Cerebellar cortex (tissue), 1 donor: Measurements from ENCODE around the gene SHOC2.

ENCODE experiments used
- DNase-seq: peaks from one replicate; pipeline ENCODE4 v3.0.0-alpha.2; 2015; ENCODE audit warnings: low spot score

SHOC2 gene

DNA sequence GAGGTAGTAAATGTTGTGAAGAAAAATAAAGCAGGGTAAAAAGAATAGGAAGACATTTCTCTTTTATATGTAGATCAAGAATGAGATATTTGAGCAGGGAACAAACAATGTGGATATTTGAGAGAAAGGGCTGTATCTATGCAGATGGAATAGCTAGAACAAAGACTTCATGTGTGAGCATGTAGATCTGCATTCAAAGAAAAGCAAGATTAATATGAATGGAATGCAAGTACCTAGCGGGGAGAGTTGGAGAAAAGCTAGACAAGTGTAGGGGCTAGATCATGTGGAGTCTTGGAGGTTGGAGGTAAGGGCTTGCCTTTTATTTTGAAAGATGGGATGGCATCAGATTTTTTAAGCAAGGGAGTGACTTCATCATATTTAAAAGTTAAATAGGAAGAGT, 27.1 kb downstream of the SHOC2 start:
- no peak for DNase-seq

DNA sequence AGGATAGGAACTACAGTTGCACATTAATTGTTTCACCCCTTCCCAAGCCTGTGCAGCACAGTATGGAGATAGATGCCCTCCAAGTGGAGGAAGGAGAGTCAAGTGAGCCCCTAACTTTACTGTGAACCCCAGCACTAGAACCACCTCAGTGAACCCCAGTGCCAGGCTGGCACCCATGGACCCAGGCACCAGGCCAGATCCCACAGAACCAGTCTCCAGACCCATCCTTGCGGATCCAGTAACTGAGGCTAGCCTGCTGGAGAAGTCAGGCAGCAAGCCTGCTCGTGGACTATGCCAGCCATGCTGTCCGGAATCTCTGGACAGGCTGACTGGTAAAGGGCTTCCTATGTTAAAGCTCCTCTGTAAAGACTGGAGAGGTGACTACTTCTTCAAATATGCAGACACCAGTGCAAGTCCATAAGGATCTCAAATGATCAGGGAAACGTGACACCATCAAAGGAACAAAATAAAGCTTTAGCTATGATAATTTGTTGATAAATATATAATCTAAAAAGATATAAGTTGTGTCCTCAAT, 27.7 kb downstream of the SHOC2 start:
- no peak for DNase-seq

DNA sequence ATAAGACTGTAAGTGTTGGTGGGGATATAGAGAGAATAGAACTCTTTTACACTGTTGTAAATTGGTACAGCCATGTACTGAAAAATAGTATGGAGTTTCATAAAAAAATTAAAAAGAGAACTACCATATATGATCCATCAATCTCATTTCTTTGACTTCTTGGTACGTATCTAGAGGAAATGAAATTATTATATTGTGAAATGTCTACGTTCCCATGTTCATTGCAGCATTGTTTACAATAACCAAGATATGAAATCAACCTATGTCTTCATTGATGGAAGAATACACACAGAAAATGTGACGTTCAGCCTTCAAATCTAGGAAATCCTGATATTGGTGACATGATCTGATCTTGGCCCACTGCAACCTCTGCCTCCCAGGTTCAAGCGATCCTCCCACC, 32.0 kb downstream of the SHOC2 start:
- DNase-seq, result no peak

DNA sequence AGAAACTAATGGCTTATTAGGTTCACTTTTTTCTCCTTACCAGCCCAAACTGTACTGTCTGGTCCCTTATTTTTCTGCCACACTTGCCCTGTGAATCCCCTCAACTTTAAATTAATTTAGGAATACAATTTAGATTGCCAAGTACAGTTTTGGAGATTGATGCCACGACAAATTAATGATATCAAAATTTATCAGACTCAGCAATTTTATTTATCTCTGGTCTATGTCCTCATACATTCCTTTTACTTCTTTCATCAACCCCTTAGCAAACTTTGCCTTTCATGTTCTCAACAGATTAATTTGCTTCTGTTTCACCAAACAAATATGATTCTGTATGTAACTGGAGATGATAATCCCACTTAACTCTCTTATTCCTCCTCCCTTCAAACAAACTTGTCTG, 38.2 kb downstream of the SHOC2 start:
- no peak for DNase-seq

- peak; percentile 11 for DNase-seq
Measured at GRCh38 chr10:110959379-110960332, 40.3 kb downstream of the SHOC2 start.

DNA sequence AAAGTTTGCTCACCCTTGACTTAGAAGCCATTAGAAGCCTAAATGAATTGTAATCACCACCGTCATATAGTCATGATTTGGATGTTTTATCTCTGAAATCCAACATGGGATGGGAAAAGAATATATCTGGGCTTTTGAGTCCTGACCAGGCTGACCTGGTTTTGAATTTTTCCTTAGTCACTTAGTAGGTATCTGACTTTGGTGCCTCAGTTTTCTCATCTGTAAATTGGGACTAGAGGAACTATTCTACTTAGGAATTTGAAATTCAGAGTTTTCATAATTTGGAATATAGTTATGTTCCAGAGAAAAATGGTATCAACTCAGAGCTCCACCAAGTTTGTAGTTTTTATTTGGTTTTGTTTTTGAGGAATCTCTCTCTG, 40.9 kb downstream of the SHOC2 start:
- no peak for DNase-seq

DNA sequence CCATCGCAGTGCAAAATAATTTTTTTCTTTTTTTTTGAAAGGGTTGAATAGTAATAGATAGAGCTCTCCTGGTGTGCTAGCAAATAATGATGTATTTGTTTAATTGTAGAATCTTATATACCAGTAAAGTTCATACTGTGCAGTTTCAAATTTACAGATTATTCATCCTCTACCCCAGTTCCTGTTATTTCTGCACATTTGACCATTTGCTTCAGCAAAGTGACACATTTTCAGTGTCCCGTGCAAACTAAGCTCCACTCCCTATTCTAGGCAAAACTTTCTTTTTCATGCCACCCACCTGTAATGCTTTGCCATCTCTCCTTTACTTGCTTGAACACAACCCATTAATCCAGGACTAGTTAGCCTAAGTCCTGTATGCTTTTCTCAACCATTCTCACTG, 43.0 kb downstream of the SHOC2 start:
- no peak for DNase-seq

GRCh38 chr10:110963162-110963561, 43.8 kb downstream of the SHOC2 start:
- DNase-seq, result no peak

DNA sequence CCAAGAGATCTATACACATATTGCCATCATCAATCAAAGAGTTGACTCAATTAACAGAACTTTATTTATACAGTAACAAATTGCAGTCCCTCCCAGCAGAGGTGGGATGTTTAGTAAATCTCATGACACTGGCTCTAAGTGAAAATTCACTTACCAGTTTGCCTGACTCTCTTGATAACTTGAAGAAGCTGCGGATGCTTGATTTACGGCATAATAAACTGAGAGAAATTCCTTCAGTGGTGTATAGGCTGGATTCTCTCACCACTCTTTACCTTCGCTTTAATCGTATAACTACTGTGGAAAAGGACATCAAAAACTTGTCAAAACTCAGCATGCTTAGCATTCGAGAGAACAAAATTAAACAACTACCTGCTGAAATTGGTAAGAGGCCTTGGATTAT, 45.3 kb downstream of the SHOC2 start:
- DNase-seq, result no peak

DNA sequence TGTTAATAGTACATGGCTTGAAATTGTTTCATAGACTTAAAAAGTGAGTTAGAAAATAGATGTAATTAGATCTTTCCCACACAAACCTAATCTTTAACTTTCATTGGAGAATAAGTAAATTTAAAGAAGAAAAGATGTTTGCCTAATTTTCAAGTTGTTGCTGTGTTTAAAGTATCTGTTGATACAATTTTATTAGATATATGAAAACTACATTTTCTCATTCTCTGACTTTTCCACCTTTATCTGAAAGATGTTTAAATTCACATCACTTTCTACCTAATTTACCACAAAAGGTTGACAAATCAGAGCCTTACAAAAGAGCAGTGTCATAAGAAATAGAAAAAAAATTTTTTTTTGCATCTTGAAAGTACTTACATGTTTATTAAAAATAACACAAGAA, 45.8 kb downstream of the SHOC2 start:
- DNase-seq, result no peak

DNA sequence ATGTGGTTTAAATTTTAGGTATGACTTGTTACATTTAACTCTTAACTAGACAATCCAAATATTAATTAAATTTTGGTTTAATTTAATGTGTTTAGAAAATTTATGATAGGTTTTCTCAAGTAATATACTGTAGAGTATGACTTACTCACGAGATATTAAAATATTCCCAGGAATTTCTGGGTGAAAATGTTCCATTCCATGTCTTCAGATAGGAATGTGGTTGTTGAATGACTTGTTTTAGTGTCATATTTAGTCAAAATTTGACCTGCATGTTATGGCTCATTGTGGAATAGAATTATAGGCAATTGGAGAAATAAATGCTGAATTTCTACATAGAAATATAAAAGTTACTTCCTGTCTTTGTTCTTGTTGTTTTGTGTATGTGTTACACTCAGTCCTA, 46.7 kb downstream of the SHOC2 start:
- DNase-seq, result no peak

DNA sequence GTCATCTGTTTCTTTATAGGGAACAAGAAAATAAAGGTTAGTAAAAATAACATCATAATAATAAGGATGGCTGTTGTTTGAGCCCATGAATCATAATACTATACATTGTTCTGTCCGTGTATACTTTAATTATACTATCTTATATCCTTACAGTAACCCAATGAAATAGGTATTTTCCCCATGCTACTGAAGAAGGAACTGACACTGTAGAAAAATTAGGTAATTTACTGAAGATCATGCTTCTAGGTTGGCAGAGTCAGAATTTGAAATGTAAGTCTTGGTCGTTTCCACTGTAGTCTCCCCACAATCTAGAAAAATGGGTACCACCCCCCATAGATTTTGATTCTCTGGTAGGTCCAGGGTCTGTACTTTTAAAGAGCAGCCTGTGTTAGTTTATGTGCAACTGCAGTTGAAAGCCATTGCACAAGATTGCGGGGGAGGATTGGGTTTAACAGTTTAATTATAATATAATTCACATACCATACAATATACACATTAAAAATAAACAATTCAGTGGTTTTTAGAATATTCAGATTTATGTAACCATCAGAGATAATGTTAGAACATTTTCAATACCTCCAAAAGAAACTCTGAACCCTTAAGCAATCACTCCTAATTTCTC, 47.7 kb downstream of the SHOC2 start:
- no peak for DNase-seq

DNA sequence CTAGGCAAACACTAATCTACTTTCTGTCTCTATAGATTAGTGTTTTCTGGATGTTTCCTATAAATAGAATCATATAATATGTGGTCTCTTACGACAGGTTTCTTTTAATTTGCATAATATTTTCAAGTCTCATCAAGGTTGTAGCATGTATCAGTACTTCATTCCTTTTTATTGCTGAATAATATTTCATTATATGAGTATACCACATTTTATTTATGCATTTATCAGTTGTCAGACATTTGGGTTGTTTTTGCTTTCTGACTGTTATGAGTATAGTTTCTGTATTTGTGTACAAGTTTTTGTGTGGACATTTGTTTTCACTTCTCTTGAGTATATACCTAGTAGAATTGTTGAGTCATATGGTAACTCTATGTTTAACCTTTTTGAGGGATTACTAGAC, 48.2 kb downstream of the SHOC2 start:
- DNase-seq, result no peak

DNA sequence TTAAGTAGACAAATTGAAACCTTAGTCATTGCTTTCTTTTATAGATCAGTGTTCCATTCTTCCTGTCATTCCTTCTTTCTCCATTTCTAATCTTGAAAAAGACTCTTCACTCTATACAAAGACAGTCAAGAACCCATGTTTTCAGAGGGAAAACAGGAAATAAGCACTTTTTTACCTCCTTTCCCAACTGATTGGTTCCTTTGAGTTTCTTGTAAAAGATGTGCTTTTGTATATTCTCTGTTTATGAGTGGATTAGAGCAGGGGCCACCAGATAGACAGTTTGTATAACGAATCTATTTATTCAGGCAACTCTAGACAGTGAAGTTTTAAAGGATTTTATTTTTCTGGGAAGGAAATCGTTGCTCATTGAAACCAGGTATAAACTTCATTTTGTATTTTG, 49.8 kb downstream of the SHOC2 start:
- DNase-seq, result no peak

DNA sequence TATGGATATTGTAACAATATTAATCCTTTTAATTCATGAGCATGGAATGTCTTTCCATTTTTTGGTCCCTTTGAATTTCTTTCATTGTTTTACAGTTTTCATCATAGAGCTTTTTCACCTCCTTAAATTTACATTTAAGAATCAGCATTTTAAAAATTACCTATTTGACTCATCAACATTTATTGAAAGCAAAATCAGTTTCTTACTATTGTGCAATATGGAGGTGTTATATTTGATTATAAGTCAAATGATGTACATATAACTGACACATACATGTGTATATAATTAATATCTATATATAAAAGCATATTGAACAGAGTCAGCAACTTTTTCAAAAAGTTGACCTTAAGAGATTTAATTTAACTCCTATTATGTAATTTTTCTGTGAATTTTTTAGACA, 52.2 kb downstream of the SHOC2 start:
- no peak for DNase-seq

DNA sequence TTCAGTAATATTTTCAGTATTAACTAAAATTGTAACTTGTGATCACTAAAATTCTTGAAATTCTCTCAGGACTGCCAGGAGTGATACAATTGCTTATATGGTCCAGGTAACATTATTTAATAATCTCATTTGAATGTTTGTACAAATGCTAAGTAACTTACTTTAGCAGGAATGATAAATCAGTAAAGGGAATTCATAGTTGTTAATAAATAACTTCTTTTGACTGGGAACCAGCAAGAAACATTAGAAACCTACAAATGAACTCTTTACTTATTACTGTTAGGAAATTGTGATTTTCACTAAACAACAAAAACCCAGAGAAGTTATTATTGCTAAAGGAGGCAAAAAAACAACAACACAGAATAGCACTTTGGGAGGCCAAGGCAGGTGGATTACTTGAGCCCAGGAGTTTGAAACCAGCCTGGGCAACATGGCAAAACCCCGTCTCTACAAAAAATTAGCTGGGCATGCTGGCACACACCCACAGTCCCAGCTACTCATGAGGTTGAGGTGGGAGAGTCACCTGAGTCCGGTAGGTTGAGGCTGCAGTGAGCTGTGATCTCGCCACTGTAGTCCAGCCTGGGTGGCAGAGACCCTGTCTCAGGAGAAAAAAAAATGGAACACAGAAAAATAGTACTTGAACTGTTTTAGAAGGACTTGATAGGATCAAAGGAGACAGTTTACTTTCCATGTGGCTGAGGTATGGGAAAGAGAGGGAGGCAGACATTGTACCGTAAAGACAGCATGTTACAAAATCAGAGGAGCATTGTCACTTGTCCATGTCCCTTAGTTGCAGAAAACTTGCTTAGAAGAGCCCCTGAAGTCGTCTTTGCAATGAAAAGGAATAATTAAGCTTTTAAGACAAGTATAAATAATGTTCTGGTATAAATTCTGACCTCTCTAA, 53.1 kb downstream of the SHOC2 start:
- no peak for DNase-seq

- DNase-seq, result no peak
Measured at GRCh38 chr10:110973400-110973799, 54.0 kb downstream of the SHOC2 start.

- no peak for DNase-seq
Measured at GRCh38 chr10:110976577-110976976, 57.2 kb downstream of the SHOC2 start.

DNA sequence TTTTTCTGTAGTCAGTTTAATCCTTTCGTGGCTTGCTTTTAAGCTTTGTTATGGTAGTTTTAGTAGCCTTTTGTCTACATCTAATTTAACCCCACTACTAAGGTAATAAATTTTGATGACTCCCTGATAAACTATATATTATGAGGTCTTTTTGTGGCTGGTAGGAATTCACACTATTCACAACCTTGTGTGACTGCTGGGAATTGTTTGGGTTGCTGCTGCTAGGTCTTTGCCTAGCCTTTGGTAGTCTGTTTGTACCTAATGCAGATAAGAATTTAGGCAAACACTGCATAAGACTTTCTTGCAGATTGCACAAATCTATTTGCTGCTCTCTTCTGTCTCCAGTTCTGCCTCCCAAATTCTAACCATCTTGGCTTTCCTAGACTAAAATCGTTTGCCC, 58.3 kb downstream of the SHOC2 start:
- DNase-seq, result no peak

DNA sequence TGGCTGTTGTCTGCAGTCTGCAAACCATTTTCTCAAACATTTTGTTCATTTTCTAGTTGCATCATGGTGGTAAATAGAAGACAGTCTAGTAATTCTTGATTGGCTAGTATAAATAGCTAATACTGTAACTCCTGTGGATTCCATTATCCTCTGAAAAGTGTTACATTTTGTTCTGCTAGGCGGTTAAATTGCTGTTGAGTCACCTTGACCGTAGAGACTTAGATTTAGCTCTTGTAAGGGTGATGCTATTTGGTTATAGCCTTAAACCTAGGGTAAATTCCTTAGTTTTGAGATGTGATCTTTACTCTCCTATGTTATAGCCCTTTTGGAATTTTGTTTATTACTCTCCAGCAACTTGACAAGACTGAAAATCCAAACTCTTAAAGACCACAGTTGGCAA, 58.8 kb downstream of the SHOC2 start:
- DNase-seq, result no peak

DNA sequence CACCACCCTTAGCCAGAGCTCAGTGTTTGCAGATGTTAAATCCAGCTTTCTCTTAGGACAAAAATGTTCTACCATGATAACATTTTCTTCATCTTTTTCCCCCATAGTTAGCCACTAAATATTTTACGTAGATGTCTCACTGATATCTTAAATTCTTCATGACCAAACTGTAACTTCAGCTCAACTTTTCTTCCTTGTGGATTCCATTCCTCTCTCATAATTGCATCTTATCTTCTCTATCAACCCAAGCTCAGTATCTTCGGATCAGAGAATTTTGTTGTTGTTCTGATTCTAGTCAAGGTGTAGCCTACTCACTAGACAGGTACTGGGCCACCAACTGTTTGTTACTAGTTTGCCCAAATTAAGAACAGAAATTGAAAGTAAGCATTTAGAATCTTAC, 60.2 kb downstream of the SHOC2 start:
- DNase-seq, result no peak

GRCh38 chr10:110980807-110981206, 61.4 kb downstream of the SHOC2 start:
- DNase-seq, result no peak
